GM12878 (cell line): ENCODE data around the gene HSPBAP1. TPM values are rescaled to one million over a fixed set of nuclear protein-coding genes. Genes with fewer than 3 reads are reported as not detected.

ENCODE experiments used
- ATAC-seq: fragments of 200-7000 bp; cut with Tn5 transposase; 3 replicates; pipeline ENCODE4 v1.9.1; 2020; ENCODE audit warnings: mild to moderate bottlenecking, moderate library complexity
- BruUV-seq: library from RNA; stranded (reverse); fragments of 400-500 nt; replicated peaks from 2 replicates; lab custom pipeline; 2021; lab: Mats Ljungman, UMichigan
- CTCF ChIA-PET: fragments of 300-600 bp; sonication (Branson Sonifier 250); formaldehyde crosslinking; extraction: SDS; loops from one replicate; lab custom pipeline; 2021; ENCODE audit warnings: inconsistent platforms; lab: Yijun Ruan, JAX
- POLR2A ChIA-PET: fragments of 350-600 bp; formaldehyde crosslinking; extraction: SDS; loops from one replicate; lab custom pipeline; 2021; ENCODE audit warnings: inconsistent platforms; lab: Charles Lee
- RAD21 ChIA-PET: fragments of 300-600 bp; sonication (Branson Sonifier 250); formaldehyde crosslinking; loops from one replicate; lab custom pipeline; 2023; ENCODE audit warnings: antibody characterized with exemption; ENCODE audit not compliant: unreplicated experiment; lab: Charles Lee
- SMC1A ChIA-PET: fragments of 300-600 bp; sonication (Branson Sonifier 250); formaldehyde crosslinking; loops from one replicate; lab custom pipeline; 2023; ENCODE audit not compliant: unreplicated experiment, uncharacterized antibody; lab: Charles Lee
- DNase-seq: peaks from one replicate; pipeline ENCODE4 v3.0.0-alpha.2; 2011; ENCODE audit warnings: low read depth, low spot score
- FAIRE-seq: peaks from 3 replicates; lab custom pipeline; 2011; peaks lifted over from hg19 to GRCh38; lab: Jason Lieb, UNC
- H2AFZ ChIP-seq: 2 replicates; pipeline ENCODE4 v1.6.0; 2011; ENCODE audit warnings: low read depth, low read length, control low read depth; ENCODE audit not compliant: control insufficient read depth
- H3K27ac ChIP-seq: 2 replicates; pipeline ENCODE4 v1.5.1; 2011; ENCODE audit warnings: control low read depth; ENCODE audit not compliant: control insufficient read depth, insufficient read depth
- H3K27me3 ChIP-seq, 2 experiments: replicated peaks in 1 of 2; 2 replicates each; pipeline versions ENCODE4 v1.6.0 to v1.6.1; 2011; ENCODE audit warnings: low read length in 1 of 2; ENCODE audit not compliant: control insufficient read depth in 2 of 2, insufficient read depth in 2 of 2
- H3K36me3 ChIP-seq, 2 experiments: 2 replicates each; pipeline ENCODE4 v1.5.1; 2011; ENCODE audit warnings: low read length in 1 of 2; ENCODE audit not compliant: control insufficient read depth in 2 of 2, insufficient read depth in 2 of 2
- H3K4me1 ChIP-seq: 2 replicates; pipeline ENCODE4 v1.6.1; 2011; ENCODE audit warnings: mild to moderate bottlenecking, low read length, moderate library complexity, mixed read lengths; ENCODE audit not compliant: control insufficient read depth, insufficient read depth
- H3K4me2 ChIP-seq: 2 replicates; pipeline ENCODE4 v1.6.0; 2011; ENCODE audit warnings: control low read depth; ENCODE audit not compliant: control insufficient read depth, insufficient read depth
- H3K4me3 ChIP-seq: fragments of 200-600 bp; sonication (generic); 2 replicates; pipeline ENCODE4 v1.5.1; 2016
- H3K79me2 ChIP-seq: 2 replicates; pipeline ENCODE4 v1.6.0; 2011; ENCODE audit warnings: low read length; ENCODE audit not compliant: control insufficient read depth, insufficient read depth
- H3K9ac ChIP-seq: 2 replicates; pipeline ENCODE4 v1.8.0; 2011; ENCODE audit warnings: low read length, control low read depth, mixed read lengths; ENCODE audit not compliant: control insufficient read depth, insufficient read depth
- H3K9me3 ChIP-seq: replicated peaks from 3 replicates; pipeline ENCODE4 v1.5.1; 2011; ENCODE audit warnings: mild to moderate bottlenecking, low read length; ENCODE audit not compliant: control insufficient read depth, insufficient read depth
- H4K20me1 ChIP-seq: 2 replicates; pipeline ENCODE4 v1.6.0; 2011; ENCODE audit not compliant: control insufficient read depth, insufficient read depth
- BACH1 ChIP-seq: fragments of 450-650 bp; IDR thresholded peaks from 2 replicates; pipeline ENCODE4 v1.6.1; 2017; ENCODE audit warnings: mild to moderate bottlenecking, borderline replicate concordance
- BHLHE40 ChIP-seq, 2 experiments: fragments of 450-650 bp in 1 of 2; IDR thresholded peaks; 2 replicates each; pipeline ENCODE4 v1.6.1; 2011 to 2017; ENCODE audit warnings: low read depth in 2 of 2, borderline replicate concordance in 1 of 2, improper control_type of control experiment in 1 of 2, low read length in 1 of 2, mild to moderate bottlenecking in 1 of 2
- CBX3 ChIP-seq: fragments of 200-600 bp; sonication (generic); IDR thresholded peaks from 2 replicates; pipeline ENCODE4 v1.6.1; 2016; ENCODE audit warnings: low read depth, borderline replicate concordance
- EED ChIP-seq: sonication (generic); IDR thresholded peaks from 2 replicates; pipeline ENCODE4 v1.6.1; 2016; ENCODE audit warnings: antibody characterized with exemption, low read depth
- EP300 ChIP-seq, 2 experiments: fragments of 150-350 bp in 1 of 2; IDR thresholded peaks; 2 replicates each; pipeline ENCODE4 v1.6.1; 2011 to 2012; ENCODE audit warnings: low read depth in 2 of 2, low read length in 2 of 2, borderline replicate concordance in 1 of 2, improper control_type of control experiment in 1 of 2, inconsistent platforms in 1 of 2; ENCODE audit not compliant: control insufficient read depth in 1 of 2
- HCFC1 ChIP-seq: fragments of 150-350 bp; IDR thresholded peaks from 2 replicates; pipeline ENCODE4 v1.6.1; 2014; ENCODE audit warnings: low read length
- IKZF2 ChIP-seq, 2 experiments: fragments of 450-650 bp; IDR thresholded peaks; 2 replicates each; pipeline ENCODE4 v1.6.1; 2017; ENCODE audit warnings: mild to moderate bottlenecking in 2 of 2, moderate library complexity in 2 of 2
- IRF4 ChIP-seq: IDR thresholded peaks from 2 replicates; pipeline ENCODE4 v1.6.1; 2011; ENCODE audit warnings: low read depth, low read length
- NKRF ChIP-seq: fragments of 450-650 bp; conservative IDR thresholded peaks from 2 replicates; pipeline ENCODE4 v1.6.1; 2017; ENCODE audit warnings: mild to moderate bottlenecking, moderate library complexity
- NR2C1 ChIP-seq: fragments of 450-650 bp; IDR thresholded peaks from 2 replicates; pipeline ENCODE4 v1.6.1; 2017; ENCODE audit warnings: antibody characterized with exemption, mild to moderate bottlenecking, moderate library complexity
- PAX5 ChIP-seq: IDR thresholded peaks from 2 replicates; pipeline ENCODE4 v1.6.1; 2011; ENCODE audit warnings: low read depth, low read length, borderline replicate concordance
- POLR2AphosphoS2 ChIP-seq: IDR thresholded peaks from 2 replicates; pipeline ENCODE4 v1.6.1; 2011; ENCODE audit warnings: low read depth, mild to moderate bottlenecking, low read length, improper control_type of control experiment, moderate library complexity
- RAD21 ChIP-seq: IDR thresholded peaks from 2 replicates; pipeline ENCODE4 v1.6.1; 2011; ENCODE audit warnings: mild to moderate bottlenecking, low read depth, low read length, moderate library complexity; ENCODE audit not compliant: insufficient read depth
- RAD51 ChIP-seq: fragments of 450-650 bp; IDR thresholded peaks from 2 replicates; pipeline ENCODE4 v1.6.1; 2016; ENCODE audit warnings: moderate library complexity, mild to moderate bottlenecking, inconsistent platforms
- RBBP5 ChIP-seq: fragments of 200-600 bp; sonication (generic); conservative IDR thresholded peaks from 2 replicates; pipeline ENCODE4 v1.6.1; 2016
- RELA ChIP-seq: fragments of 450-650 bp; IDR thresholded peaks from 2 replicates; pipeline ENCODE4 v1.8.0; 2014; ENCODE audit warnings: borderline replicate concordance; ENCODE audit not compliant: partially characterized antibody
- SIX5 ChIP-seq: IDR thresholded peaks from 2 replicates; pipeline ENCODE4 v1.6.1; 2011; ENCODE audit warnings: mild to moderate bottlenecking, low read depth, low read length, moderate library complexity; ENCODE audit not compliant: severe bottlenecking
- TCF3 ChIP-seq: IDR thresholded peaks from 2 replicates; pipeline ENCODE4 v1.6.1; 2012; ENCODE audit warnings: low read depth, mild to moderate bottlenecking, low read length, borderline replicate concordance; ENCODE audit not compliant: insufficient read depth
- WGBS: methylation state at CpG from one replicate; pipeline ENCODE4 v1.1.6; 2016; ENCODE audit warnings: low lambda C conversion rate; ENCODE audit not compliant: insufficient replicate concordance, insufficient coverage; ENCODE audit errors: missing lambda C conversion rate; 5-methylcytosine and 5-hydroxymethylcytosine counted together
- in situ Hi-C: fragments of 300-500 bp; cut with MboI; formaldehyde crosslinking; loops from 9 replicates; pipeline ENCODE4 v1.14.3; 2018; ENCODE audit warnings: mixed read lengths
- intact Hi-C: fragments of 100-400 bp; cut with micrococcal nuclease; formaldehyde crosslinking; loops from one replicate; pipeline ENCODE4 v1.14.2; 2022; ENCODE audit not compliant: unreplicated experiment
- polyA plus RNA-seq, 11 experiments: library from polyadenylated mRNA; depleted of rRNA in 4 of 11; unstranded in 6 of 11; stranded (reverse) in 5 of 11; fragments of >200 nt; fragmentation: Nextera tagmentation in 4 of 11; fragmentation: Illumina TruSeq in 1 of 11; extraction: Ambion mirVana in 4 of 11; extraction: Trizol in 1 of 11; gene quantifications; 1 replicate in 1 of 11; 2 replicates in 10 of 11; pipeline versions ENCODE4 v1.2.1 to v1.2.3, GENCODE V29; 2011 to 2016; ENCODE audit warnings: inconsistent platforms in 2 of 11, missing spikeins in 2 of 11, low read depth in 1 of 11
- total RNA-seq, 4 experiments: library from RNA; depleted of rRNA in 3 of 4; stranded (reverse); fragments of >200 nt in 3 of 4; fragmentation: Illumina TruSeq in 1 of 4; extraction: Trizol in 1 of 4; gene quantifications; 2 replicates each; pipeline versions ENCODE4 v1.2.1 to v1.2.3, GENCODE V29; 2013 to 2021
- TF ChIP-seq, protein P1 (sequence below): IDR thresholded peaks from 2 replicates; pipeline ENCODE4 v1.6.1; 2011; ENCODE audit warnings: mild to moderate bottlenecking, low read depth, low read length, moderate library complexity; ENCODE audit not compliant: insufficient replicate concordance

Gene HSPBAP1
- total and polyA plus RNA-seq, 10 of the 15 experiments (the other 5 are each of a cell fraction or from before 2014, with no cell fraction given) = 3.2 to 10.3 (median 7.9) TPM

- TF ChIP-seq, protein P1, sequence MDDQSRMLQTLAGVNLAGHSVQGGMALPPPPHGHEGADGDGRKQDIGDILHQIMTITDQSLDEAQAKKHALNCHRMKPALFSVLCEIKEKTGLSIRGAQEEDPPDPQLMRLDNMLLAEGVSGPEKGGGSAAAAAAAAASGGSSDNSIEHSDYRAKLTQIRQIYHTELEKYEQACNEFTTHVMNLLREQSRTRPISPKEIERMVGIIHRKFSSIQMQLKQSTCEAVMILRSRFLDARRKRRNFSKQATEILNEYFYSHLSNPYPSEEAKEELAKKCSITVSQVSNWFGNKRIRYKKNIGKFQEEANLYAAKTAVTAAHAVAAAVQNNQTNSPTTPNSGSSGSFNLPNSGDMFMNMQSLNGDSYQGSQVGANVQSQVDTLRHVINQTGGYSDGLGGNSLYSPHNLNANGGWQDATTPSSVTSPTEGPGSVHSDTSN = no peak
- no peak for TF ChIP-seq NR2C1
- no peak for TF ChIP-seq RELA
- no peak for TF ChIP-seq NKRF
Observed at GRCh38 chr3:122692674-122693073, 101.0 kb downstream of the HSPBAP1 start (continued).

GRCh38 chr3:122691195-122691594 lies 102.4 kb downstream of the HSPBAP1 start:
- Histone ChIP-seq H3K27ac (no peak overlapping the region), H3K4me1 (peaks cover 14% of the 10 kb centered on the region), H3K27me3 (no peaks in the 10 kb centered on the region), H3K79me2 (0 out of 2 replicates have a peak, but pooled peaks cover 3% of the 10 kb centered on the region), H3K4me2 (no peak overlapping the region), H2AFZ (no peak overlapping the region), H3K9ac (no peak overlapping the region), H3K4me3 (no peak overlapping the region), H3K9me3 (peaks cover 2% of the 10 kb centered on the region; the same call in 1 of the 3 replicates), H4K20me1 (0 out of 2 replicates have a peak, but pooled peaks cover 2% of the 10 kb centered on the region), H3K36me3 (peaks cover 6 to 20% of the 10 kb centered on the region in 2 experiments)
- peak; percentile 49 for DNase-seq
- intact Hi-C loops (no loop called here), in situ Hi-C loops (no loop called here)
- 3% methylated on average over 4 of the region's 4 CpGs for WGBS
- peak; percentile 91 for ATAC-seq
- no TSS peak for BruUV-seq
- no peak for FAIRE-seq
- SMC1A ChIA-PET = interaction anchor here (1.0 kb wide), 1 partner anchor 12 kb away, joined by 6 read pairs; no protein-coding TSS in a partner anchor
- CTCF ChIA-PET = interaction anchor here (0.8 kb wide), 1 partner anchor 8 kb away, joined by 3 read pairs; no protein-coding TSS in a partner anchor
- RAD21 ChIA-PET = interaction anchor here (0.6 kb wide), 1 partner anchor 68 kb away, joined by 3 read pairs; no protein-coding TSS in a partner anchor
- POLR2A ChIA-PET = no interaction called here
- TF ChIP-seq TCF3 = no peak
- TF ChIP-seq EED = 0 out of 2 replicates have a peak, but pooled peaks have one; percentile 28
- no peak for TF ChIP-seq CBX3
- no peak for TF ChIP-seq RAD21
- TF ChIP-seq SIX5 = no peak
- no peak for TF ChIP-seq RAD51
- TF ChIP-seq PAX5 = peak; percentile 83
- peak; percentile 73; the same call in 1 of the 2 replicates for TF ChIP-seq IRF4
- TF ChIP-seq POLR2AphosphoS2 = no peak
- TF ChIP-seq BACH1 = 0 out of 2 replicates have a peak, but pooled peaks have one; percentile 24
- TF ChIP-seq IKZF2 (IDR thresholded peaks at IDR 0.05) = peak in 1 of 2 experiments; percentile 17; a peak in 2 of 4 replicates
- TF ChIP-seq BHLHE40 (IDR thresholded peaks at IDR 0.05; ENCODE audit: borderline replicate concordance in 1 of 2, low read depth in 2 of 2, low read length in 1 of 2) = 0 out of 4 replicates have a peak, but pooled peaks of 1 of the 2 experiments have one; percentile 13
- TF ChIP-seq RBBP5 = no peak
- peak in 1 of 2 experiments; percentile 15; a peak in 1 of 4 replicates for TF ChIP-seq EP300 (IDR thresholded peaks at IDR 0.05; ENCODE audit: borderline replicate concordance in 1 of 2, control insufficient read depth in 1 of 2, low read depth in 2 of 2, low read length in 2 of 2)
- TF ChIP-seq HCFC1 = no peak
